Spleen (tissue), 7 donors: ENCODE results near the gene EMX1.

Experiments
- CTCF ChIP-seq, 11 experiments: fragments of 200-600 bp in 7 of 11; fragments of 450-650 bp in 4 of 11; sonication (generic) in 4 of 11; IDR thresholded peaks in 8 of 11; conservative IDR thresholded peaks in 3 of 11; 1 replicate in 7 of 11; 2 replicates in 4 of 11; pipeline versions ENCODE4 v1.4.0 to v1.8.0; 2016 to 2021; ENCODE audit warnings: antibody characterized with exemption in 11 of 11, inconsistent platforms in 4 of 11, mild to moderate bottlenecking in 1 of 11
- POLR2AphosphoS5 ChIP-seq, 3 donors: sonication (generic); formaldehyde crosslinking; IDR thresholded peaks; one replicate each; pipeline ENCODE4 v1.5.1; 2017; ENCODE audit warnings: antibody characterized with exemption in 3 of 3
- donor health status: DM: no; HTN: no; CAD: no; lungs with moderate emphysema.
- donor health status: DM: no; HTN: no; CAD: no.
- donor health status: DM: no; HTN: no; CAD: no.

- TF ChIP-seq POLR2AphosphoS5 (IDR thresholded peaks at IDR 0.05) (no peak), CTCF (IDR thresholded peaks at IDR 0.05 in 8 of 11, conservative IDR thresholded peaks at IDR 0.05 in 3 of 11) (no peak)
Measured at GRCh38 chr2:72926811-72927465, 9.6 kb downstream of the EMX1 start.
